Left lung (tissue), 10 donors: ENCODE results near the gene PEX19. TPM values are rescaled to one million over a fixed set of nuclear protein-coding genes. Genes with fewer than 3 reads are reported as not detected.
A peak's percentile ranks its signal among the peaks of the same experiment; 100 is the strongest.

Experiments used
- ATAC-seq: fragments of 200-7000 bp; cut with Tn5 transposase; one replicate; pipeline ENCODE4 v1.9.1; 2020; ENCODE audit warnings: moderate library complexity
- DNase-seq, 4 donors: peaks; one replicate each; pipeline ENCODE4 v3.0.0-alpha.2; 2013 to 2020
- H3K27ac ChIP-seq, 2 donors: fragments of 200-600 bp; sonication (generic) in 1 of 2; one replicate each; pipeline versions ENCODE4 v1.5.0 to v1.8.0; 2020 to 2021
- H3K27me3 ChIP-seq, 2 donors: fragments of 200-600 bp; sonication (generic) in 1 of 2; one replicate each; pipeline versions ENCODE4 v1.5.0 to v1.8.0; 2020 to 2021
- H3K36me3 ChIP-seq, 2 donors: fragments of 200-600 bp; sonication (generic) in 1 of 2; one replicate each; pipeline versions ENCODE4 v1.5.0 to v1.8.0; 2020 to 2021
- H3K4me1 ChIP-seq, 2 donors: fragments of 200-600 bp; one replicate each; pipeline ENCODE4 v1.8.0; 2021
- H3K4me3 ChIP-seq, 2 donors: fragments of 200-600 bp; sonication (generic) in 1 of 2; one replicate each; pipeline versions ENCODE4 v1.5.0 to v1.8.0; 2020 to 2021; ENCODE audit warnings: mild to moderate bottlenecking in 1 of 2
- H3K9me3 ChIP-seq, 2 donors: fragments of 200-600 bp; sonication (generic) in 1 of 2; one replicate each; pipeline versions ENCODE4 v1.5.0 to v1.8.0; 2020 to 2021
- CTCF ChIP-seq, 2 donors: fragments of 200-600 bp; sonication (generic) in 1 of 2; IDR thresholded peaks; one replicate each; pipeline versions ENCODE4 v1.5.0 to v1.8.0; 2021; ENCODE audit warnings: antibody characterized with exemption in 2 of 2
- intact Hi-C, 2 donors: fragments of 100-400 bp; cut with DNase I; formaldehyde crosslinking; loops; one replicate each; pipeline versions ENCODE4 v1.11.2 to v1.14.2; 2022
- polyA plus RNA-seq, 6 donors: library from polyadenylated mRNA; unstranded; fragments of 120-200 nt; gene quantifications; one replicate each; pipeline ENCODE4 v1.2.1, GENCODE V29; 2013; ENCODE audit not compliant: insufficient read length in 6 of 6
- total RNA-seq, 2 donors: library from RNA; stranded (reverse); fragmentation: NEBNext Ultra II Directional; extraction: Animal tissue kit (Norgen Biotek cat#: 25700); gene quantifications; one replicate each; pipeline ENCODE4 v1.2.1, GENCODE V29; 2021
- donor health status: DM: no; HTN: yes; CAD: no.
- donor health status: DM: no; HTN: no; CAD: no.

PEX19 gene
- total and polyA plus RNA-seq, 8 donors: 42.9 to 76.0 (median 68.6) TPM

- Histone ChIP-seq H3K4me1 (peaks cover 7 to 42% of the 10 kb centered on the region in 2 donors), H3K36me3 (peaks cover 0 to 17% of the 10 kb centered on the region in 2 donors), H3K27me3 (no peaks in the 10 kb centered on the region), H3K4me3 (no peak overlapping the region), H3K27ac (peak overlapping the region; percentile 24 to 36), H3K9me3 (no peaks in the 10 kb centered on the region)
- TF ChIP-seq CTCF (IDR thresholded peaks at IDR 0.05): no peak
- intact Hi-C loops: no loop called here
- peak; percentile 61 for ATAC-seq
- no peak for DNase-seq
Measured at GRCh38 chr1:160255781-160256300, 29.1 kb downstream of the PEX19 start.

- Histone ChIP-seq H3K36me3 (peaks cover 0 to 21% of the 10 kb centered on the region in 2 donors), H3K9me3 (no peaks in the 10 kb centered on the region), H3K4me3 (no peak overlapping the region), H3K4me1 (peaks cover 0 to 8% of the 10 kb centered on the region in 2 donors), H3K27ac (no peak overlapping the region), H3K27me3 (no peaks in the 10 kb centered on the region)
- ATAC-seq: peak; percentile 96
- DNase-seq: peak in 3 of 4 donors; percentile 54 to 82 (median 58)
- peak; percentile 64 to 68 for TF ChIP-seq CTCF (IDR thresholded peaks at IDR 0.05)
- intact Hi-C loops: loop anchor here in 1 of 2 donors (2.0 kb wide), 1 partner anchor 151 kb away; no protein-coding TSS in a partner anchor
Measured at GRCh38 chr1:160251687-160252526, 33.0 kb downstream of the PEX19 start.

- ATAC-seq: no peak
Measured at GRCh38 chr1:160251011-160251410, 33.9 kb downstream of the PEX19 start.

GRCh38 chr1:160247053-160247452 is 37.9 kb downstream of the PEX19 start:
- intact Hi-C loops: loop anchor here in 1 of 2 donors (10.0 kb wide), 1 partner anchor 52 kb away; the partner anchor contains the start of gene CASQ1
- peak; percentile 29 for ATAC-seq
- DNase-seq: no peak

More at GRCh38 chr1:160251011-160251410, 33.9 kb downstream of the PEX19 start:
- Histone ChIP-seq H3K4me1 (peaks cover 0 to 2% of the 10 kb centered on the region in 2 donors), H3K4me3 (no peak overlapping the region), H3K36me3 (peaks cover 0 to 21% of the 10 kb centered on the region in 2 donors), H3K9me3 (no peaks in the 10 kb centered on the region), H3K27ac (no peak overlapping the region), H3K27me3 (no peaks in the 10 kb centered on the region)
- no peak for DNase-seq
- no peak for TF ChIP-seq CTCF (IDR thresholded peaks at IDR 0.05)
- intact Hi-C loops: loop anchor here in 1 of 2 donors (2.0 kb wide), 1 partner anchor 150 kb away; no protein-coding TSS in a partner anchor

More at GRCh38 chr1:160247053-160247452, 37.9 kb downstream of the PEX19 start:
- H3K4me1 ChIP-seq: peaks cover 0 to 5% of the 10 kb centered on the region in 2 donors
- no peaks in the 10 kb centered on the region for H3K27me3 ChIP-seq
- H3K36me3 ChIP-seq: peaks cover 0 to 28% of the 10 kb centered on the region in 2 donors
- H3K9me3 ChIP-seq: no peaks in the 10 kb centered on the region
- no peak overlapping the region for H3K4me3 ChIP-seq
- no peak for TF ChIP-seq CTCF (IDR thresholded peaks at IDR 0.05)
- no peak overlapping the region for H3K27ac ChIP-seq
